ENCODE data around the gene IDNK.

DNA sequence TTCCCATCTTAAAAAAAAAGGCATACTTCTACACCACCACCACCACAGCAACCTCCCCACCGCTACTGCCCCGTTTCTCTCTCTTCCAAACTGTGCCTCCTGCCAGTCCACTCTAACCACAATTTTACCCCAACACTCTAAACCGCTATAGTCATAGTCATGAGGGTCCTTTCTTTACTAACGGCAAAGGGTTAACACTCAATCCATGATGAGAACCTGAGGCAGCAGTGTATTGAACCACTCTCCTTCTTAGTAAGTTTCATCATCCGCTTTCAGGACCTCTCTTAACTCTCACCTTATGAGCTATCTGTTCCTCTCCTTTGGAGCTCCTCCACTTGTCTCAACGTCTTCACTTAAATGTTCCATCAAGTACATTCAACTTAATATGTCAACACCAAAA is 34.0 kb downstream of the IDNK start:
- no peak for TF ChIP-seq KDM4A (IDR thresholded peaks at IDR 0.05; ENCODE audit: low read depth, low read length, severe bottlenecking)
- no peak for TF ChIP-seq EGR1 (IDR thresholded peaks at IDR 0.05; ENCODE audit: borderline replicate concordance, low read depth, low read length)

Data from H1 (cell line).